AG20443 (cell line): ENCODE measurements around the gene KRTAP10-6.
"Not testable (repeated sequence)": the region's sequence is repeated elsewhere in the genome, so short reads cannot be mapped to it uniquely, and the experiment has no call there.

Experiments
- DNase-seq: peaks from one replicate; pipeline ENCODE4 v3.0.0; 2012; ENCODE audit warnings: low spot score, mixed read lengths

Gene KRTAP10-6

DNA sequence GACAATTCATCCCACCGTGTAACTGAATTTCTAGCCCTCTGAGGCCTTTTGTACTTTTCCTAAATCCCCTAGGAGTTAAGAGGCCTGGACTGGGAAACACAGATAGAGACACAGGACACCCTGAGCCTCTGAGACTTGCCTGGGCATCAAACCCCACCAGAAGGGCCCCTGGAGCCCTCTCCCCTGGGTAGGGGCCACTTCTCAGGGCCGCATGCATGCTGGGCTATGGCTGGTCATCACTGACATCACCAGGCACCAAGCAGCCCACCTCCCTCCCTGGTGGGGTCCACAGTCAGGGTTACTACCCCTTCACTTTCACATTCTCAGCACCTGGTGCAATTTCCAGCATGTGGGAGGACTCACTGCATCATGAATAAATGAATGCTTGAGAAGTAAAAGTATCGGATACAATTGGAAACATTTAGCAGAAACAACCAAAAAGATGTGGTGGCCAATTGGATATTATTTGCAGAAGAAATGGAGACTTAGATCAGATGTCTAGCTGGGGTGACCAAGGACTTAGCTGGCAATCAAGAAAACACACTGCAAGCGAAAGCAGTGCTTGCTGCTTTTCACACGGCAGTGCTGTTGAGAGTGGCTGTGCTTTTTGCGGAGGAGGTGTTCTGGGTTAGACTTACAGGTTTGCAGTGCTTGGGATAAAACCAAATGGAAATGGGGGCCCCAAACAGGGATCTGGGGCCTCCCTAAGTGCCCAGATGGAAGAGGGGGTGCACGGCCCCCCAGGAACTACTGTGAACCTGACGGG is 7.1 kb upstream of the KRTAP10-6 start:
- DNase-seq = no peak

DNA sequence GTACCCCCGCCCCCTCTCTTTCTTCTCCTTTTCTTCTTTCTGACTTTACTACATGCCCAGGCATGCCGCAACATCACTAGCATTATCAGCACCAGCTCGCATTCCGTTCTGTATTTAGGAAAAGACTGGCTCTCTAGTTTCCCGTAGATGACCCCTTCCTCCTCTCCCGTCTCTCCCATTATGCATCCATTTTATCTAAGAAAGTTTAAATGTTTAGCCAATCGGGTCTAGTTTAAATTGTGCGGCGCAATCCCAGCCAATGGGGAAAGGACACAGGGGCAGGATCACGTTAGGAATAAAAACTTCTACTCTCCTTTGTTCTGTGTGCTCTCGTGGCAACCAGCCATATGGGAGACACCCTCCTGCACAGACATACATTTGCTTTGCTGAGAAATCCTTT is 5.8 kb upstream of the KRTAP10-6 start:
- no peak for DNase-seq

DNA sequence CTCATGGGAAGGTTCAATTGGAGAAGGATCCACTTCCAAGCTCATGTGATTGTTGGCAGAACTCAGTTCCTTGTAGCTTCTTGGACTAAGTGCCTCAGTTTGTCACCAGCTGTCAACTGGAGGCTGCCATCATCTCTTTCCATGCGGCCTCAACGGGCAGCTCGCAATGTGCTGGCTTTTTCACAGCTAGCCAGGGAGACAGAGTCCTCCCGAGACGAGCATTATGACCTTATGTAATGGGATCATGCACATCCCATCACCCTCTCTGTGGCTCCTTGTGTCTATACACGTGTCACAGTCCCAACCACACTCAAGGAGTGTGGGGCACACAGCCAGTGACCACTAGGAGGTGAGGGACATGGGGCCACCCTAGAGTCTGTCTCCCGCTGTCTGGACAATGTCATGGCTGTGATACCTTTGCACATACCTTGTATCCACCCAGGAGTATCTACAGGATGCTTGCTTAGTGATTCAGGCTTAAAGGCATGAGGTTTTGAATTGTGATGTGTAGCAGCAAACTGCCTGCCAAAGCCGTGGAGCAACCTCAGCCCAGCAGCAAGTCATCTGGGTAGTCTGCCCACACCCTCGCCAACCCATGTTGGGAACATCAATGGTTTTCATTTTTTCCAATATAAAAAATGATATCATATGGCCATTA is 3.9 kb upstream of the KRTAP10-6 start:
- DNase-seq = no peak

DNA sequence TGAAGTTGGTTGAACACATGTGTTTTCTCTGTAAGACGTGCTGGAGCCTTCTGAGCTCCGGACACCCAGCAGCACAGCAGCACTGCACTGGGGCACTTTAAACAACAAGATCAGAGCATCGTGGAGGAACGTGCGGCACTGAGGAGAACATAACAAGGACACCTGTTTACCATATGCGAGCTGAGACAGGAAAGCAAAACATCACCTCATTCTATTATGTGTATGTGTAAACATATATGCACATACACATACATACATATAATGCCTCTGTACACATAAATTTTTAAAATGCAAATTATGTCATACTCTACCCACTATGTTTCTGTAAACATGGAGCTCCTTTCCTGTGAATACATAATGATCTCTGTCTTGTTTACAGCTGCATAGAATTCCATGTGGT is 3.2 kb upstream of the KRTAP10-6 start:
- DNase-seq = no peak

DNA sequence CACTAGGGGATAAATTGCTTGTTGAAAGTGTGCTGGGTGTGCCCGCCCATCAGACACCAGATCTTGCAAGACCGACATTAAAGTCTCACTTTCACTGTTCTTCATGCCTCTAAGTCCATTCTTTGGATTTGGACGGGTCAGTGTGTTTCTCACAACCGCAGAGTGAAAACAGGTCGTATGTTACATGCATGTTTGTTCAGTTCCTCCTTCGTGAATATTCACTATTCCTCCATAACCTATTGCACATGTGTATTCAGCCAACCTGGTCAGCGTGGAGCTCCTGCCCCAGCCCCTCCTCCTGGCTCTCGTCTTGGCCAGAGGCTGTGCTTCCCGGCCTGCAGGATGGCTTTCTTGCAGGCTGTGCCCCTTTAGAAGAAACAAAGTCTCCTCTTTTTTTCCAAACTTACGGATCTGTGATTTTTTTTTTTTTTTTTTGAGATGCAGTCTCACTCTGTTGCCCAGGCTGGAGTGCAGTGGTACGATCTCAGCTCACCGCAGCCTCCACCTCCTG is 2.2 kb upstream of the KRTAP10-6 start:
- no peak for DNase-seq

DNA sequence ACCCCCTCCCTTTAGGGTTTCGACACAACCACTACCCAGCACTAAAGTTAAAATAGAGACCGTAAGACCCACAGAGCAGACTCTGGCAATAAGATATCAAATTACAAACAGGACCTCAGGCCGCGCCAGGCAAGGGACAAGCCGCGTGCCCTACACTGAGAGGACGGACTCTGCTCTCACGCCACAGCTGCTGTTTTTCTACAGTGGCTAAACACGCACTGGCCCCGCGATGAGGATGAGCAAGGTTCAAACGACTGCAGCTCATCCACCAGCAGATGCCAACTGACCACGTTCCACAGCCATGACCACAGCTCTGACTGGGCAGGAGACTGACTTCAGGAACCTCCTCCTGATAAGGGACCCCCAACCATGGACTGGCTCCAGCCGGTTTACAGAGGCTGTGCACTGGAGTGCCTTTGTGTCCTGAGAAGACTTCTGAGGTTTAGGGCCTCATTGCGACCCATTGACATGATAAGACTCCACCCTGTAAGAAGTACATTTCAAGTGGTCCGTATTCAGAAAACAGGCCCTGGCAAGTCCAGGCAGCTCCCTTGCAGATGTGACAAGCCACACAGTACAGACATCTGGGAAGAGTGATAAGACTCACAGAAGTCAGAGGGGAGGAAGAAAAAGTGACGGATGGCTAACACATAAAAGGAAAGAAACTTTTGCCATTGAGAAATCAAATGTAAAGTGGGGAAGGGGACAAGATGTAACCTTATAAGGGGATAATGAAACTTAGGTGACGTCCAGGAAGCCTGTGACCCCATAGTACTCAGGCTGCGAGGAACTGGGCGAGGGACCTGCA is 1.5 kb upstream of the KRTAP10-6 start:
- no peak for DNase-seq

DNA sequence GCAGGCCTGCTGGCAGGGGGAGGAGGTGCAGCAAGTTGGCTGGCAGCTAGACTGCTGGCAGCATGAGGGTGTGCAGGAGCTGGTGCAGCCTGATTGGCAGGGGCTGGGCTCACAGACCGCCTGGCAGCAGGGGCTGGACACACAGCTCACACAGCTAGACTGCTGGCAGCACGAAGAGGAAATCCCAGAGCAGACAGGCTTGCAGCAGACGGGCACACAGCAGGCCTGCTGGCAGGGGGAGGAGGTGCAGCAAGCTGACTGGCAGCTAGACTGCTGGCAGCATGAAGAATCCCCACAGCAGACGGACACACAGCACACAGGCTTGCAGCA is 539 bp downstream of the KRTAP10-6 start:
- not testable (repeated sequence) for DNase-seq

DNA sequence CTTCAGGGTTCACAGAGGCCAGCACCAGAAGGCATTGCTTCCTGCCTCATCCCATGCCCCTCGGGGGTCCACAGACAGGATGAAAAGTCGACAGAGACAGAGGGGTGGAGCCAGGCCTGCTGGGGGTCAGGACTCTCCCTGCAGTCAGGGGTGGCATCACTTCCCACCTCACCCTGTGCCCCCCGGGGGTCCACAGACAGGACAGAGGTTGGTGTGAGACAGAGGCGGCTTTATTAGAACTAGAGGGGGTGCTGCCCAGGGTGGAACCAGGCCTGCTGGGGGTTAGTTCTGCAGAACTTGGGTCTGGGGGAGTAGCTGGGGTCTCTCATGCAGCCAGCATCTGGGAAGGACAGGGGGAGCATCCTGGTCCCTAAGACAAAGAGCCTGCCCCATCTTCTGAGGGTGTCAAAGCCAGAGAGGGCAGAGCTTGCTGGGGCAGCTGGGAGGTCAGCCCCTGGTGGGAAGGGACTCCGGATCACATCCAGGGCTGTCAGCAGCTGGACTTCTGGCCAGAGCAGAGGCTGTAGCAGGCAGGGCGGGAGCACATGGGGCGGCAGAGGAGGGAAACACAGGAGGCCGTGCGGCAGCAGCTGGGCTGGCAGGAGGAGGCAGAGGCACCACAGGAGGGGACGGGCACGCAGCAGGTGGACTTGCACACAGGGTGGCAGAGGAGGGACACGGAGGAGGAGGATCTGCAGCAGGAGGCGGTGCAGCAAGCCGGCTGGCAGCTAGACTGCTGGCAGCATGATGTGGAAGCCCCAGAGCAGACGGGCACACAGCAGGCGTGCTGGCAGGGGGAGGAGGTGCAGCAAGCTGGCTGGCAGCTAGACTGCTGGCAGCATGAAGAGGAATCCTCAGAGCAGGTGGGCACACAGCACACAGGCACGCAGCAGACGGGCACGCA is 1.2 kb downstream of the KRTAP10-6 start:
- DNase-seq = not testable (repeated sequence)

DNA sequence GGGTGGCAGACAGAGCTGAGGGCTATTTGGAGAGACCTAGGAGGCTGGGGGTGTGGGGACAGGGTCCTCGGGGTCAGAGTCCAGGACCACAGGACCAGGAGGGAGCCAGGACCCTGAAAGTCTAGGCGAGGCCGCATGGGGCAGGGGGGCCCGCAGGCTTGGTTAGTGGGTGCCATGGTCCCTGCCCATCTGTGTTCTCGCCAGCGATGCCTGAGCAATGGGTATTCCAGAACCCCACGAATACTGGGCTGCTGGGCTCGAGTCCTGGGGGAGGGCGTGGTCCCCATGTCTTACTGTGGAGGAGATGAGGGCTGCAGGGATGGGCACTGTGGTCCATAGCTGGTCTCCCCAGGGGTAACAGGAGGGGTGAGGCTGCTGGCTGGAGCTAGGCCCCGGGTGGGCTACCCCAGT is 2.0 kb downstream of the KRTAP10-6 start:
- DNase-seq = no peak

DNA sequence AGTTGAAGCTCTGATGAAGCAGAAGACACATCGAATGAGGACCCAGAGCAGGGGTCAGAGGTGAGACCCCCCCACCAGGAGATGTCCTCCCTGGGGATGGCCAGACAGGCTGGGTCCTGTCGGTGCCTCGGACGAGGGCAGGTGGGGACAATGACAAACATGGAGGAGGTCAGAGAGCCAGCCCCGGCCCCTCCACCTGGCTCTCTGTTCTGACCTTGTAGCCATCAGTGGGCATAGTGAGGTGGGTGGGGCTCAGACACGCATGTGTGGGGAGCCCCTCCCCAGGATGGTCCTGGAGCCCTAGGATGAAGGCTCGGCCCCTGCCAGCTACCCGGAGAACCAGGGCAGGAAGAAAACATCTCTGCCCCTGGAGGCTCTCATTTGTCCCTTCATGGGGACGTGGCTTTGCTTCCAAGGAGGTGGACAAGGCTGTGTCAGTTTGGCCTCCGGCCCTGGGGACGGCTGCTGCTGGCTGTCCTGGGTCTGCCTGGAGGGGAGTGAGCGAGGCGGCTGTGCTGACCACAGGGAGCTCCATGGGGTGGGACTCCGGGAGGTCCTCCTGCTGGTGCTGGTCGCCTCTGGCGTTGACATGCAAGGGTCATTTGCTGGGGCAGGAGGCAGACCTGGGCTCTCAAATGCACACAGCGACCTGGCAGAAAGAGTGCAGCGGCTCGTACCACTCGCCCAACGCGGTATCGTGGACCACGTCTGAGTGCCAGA is 2.6 kb downstream of the KRTAP10-6 start:
- DNase-seq = no peak

DNA sequence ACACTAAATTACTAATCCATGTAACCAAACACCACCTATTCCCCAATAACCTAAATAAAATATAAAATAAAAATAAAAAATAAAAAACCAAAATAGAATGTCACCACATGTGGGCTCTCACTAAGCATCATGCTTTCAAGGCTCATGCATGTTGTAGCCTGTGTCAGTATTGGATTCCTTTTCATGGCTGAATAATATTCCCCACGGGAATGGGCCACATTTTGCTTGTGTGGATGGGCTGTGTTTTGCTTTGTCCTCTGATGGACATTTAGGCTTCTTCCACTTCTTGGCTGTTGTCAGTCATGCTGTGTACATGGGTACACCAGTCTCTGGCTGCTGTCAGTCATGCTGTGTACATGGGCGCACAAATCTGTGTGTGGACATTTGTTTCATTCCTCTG is 3.2 kb downstream of the KRTAP10-6 start:
- no peak for DNase-seq

DNA sequence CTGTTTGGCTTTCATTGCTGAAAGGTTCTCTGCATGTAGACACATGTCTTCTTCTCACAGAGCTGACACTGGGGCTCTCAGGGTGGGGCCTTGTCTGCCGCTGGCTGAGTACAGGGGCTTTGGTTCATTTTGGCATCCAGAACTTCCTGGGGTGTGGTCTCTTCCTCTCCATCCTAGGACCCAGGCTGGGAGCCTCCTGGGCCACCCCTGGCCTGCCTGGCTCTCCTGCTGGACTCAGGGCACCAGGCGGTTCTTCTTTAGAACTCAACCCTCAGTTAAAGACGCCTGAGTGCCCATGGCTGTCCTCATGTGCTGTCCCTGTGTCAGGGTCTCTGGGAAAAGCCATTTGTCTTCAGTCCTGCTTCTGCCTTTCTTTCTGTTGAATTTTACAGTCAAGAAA is 6.4 kb downstream of the KRTAP10-6 start:
- DNase-seq = no peak

DNA sequence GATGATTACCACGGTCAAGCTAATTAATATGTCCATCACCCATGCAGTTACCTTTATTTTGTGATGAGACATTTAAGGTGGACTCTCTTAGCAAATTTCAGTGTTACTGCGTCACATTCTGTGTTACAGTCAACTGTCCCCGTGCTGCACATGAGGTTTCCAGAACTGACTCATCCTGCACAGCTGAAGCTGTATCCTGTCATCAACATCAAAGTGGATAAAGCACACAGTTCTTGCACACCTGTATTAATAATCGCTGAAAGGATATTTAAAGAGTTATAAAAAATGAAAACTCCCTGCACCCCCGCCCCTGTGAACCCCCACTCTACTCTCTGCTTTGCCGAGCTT is 8.5 kb downstream of the KRTAP10-6 start:
- DNase-seq = no peak

DNA sequence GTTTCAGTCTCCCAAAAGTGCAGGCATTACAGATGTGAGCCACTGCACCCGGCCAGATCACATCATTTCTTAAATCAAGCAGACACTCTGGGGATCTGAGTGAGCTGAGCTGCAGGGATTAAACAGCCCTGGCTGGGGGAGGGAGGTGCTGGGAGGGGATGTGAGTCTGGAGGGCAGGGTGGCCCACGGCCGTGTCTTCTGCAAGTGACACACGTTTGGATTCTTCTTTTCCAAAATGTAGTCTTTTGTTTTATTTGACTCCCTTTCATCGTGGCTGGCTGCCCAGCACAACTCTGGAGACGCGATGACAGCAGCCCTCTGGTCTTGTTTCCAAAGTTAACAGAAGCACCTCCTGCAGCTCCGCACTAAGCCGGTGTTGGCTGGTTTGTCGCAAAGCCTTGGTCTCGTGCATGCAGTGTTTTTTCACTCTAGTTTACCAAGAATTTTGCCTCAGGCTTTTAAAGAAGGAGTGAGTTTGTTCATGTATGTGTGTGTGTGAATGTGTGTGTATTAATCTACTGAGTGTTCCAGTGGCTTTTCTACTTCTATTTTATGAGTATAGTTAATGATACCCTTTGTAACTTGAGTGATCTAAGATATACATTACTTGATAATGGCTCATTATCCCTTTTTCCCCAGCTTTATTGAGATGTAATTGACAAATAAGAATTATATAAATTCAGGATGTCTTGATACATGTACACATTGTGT is 9.1 kb downstream of the KRTAP10-6 start:
- no peak for DNase-seq

DNA sequence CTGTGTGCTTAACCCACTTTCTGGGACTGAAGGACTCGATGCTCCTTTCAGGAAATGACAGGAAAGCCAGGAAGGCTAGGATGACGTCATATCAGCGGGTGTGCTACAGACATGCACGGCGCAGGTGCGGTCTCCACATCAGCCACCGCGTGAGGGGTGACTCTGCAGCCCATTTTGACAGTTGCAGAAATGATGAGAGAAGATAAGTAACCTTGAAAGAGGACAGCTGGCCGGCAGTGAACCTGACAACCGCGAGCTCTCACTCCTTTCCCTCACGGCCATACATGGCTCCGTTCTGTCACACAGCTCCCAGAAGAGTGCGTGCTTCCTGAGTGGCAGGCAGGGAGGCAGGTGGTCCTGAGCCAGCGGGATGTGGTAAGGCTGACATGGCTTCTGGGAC is 10.2 kb downstream of the KRTAP10-6 start:
- no peak for DNase-seq

DNA sequence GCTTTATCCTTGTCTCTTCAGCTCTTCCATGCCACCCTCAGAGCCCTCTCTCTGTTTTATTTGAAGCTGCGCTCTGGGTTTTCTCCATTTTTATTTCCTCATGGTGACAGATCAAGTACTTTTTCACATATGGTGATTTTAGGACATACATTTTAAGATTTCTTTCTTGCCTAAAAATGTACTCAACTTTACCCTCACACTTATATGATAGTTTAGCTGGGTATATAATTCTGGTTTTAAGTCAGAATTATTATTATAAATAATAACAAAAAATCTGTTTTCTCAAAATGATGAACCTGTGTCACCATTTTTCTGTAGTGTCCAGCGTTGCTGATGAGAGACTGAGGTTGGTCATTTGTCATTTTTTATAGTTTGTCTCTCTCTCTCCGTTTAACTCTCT is 11.1 kb downstream of the KRTAP10-6 start:
- no peak for DNase-seq

DNA sequence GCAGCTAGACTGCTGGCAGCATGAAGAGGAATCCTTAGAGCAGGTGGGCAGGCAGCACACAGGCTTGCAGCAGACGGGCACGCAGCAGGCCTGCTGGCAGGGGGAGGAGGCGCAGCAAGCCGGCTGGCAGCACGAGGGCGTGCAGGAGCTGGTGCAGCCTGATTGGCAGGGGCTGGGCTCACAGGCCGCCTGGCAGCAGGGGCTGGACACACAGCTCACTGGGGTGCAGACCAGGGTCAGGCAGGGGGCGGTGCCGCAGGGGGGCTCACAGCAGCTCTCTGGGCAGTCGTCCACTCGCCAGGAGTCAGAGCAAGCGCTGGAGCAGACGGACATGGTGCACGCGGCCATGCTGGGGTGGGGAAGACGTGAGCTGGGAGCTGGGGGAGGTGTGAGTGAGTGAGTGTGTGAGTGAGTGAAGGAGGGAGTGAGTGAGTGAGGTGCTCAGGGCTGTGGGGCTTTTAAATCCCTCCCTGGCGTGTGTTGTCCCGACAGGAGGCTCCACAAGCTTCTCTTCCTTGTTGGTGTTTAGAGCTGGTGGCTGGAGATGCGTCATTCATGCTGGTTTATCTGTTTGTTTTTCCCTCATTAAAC is 12.0 kb downstream of the KRTAP10-6 start, which contains the start of gene KRTAP10-5:
Gene KRTAP10-5, minus strand, starts transcription at position 374 of the 591 bp plus-strand sequence. Its CDS starts 26 bp downstream, at position 348.
- not testable (repeated sequence) for DNase-seq

DNA sequence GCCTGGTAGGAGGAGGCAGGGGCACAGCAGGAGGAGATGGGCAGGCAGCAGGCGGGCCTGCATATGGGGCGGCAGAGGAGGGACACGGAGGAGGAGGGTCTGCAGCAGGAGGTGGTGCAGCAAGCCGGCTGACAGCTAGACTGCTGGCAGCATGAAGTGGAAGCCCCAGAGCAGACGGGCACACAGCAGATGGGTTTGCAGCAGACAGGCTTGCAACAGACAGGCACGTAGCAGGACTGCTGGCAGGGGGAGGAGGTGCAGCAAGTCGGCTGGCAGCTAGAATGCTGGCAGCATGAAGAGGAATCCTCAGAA is 12.5 kb downstream of the KRTAP10-6 start:
- DNase-seq = no peak

DNA sequence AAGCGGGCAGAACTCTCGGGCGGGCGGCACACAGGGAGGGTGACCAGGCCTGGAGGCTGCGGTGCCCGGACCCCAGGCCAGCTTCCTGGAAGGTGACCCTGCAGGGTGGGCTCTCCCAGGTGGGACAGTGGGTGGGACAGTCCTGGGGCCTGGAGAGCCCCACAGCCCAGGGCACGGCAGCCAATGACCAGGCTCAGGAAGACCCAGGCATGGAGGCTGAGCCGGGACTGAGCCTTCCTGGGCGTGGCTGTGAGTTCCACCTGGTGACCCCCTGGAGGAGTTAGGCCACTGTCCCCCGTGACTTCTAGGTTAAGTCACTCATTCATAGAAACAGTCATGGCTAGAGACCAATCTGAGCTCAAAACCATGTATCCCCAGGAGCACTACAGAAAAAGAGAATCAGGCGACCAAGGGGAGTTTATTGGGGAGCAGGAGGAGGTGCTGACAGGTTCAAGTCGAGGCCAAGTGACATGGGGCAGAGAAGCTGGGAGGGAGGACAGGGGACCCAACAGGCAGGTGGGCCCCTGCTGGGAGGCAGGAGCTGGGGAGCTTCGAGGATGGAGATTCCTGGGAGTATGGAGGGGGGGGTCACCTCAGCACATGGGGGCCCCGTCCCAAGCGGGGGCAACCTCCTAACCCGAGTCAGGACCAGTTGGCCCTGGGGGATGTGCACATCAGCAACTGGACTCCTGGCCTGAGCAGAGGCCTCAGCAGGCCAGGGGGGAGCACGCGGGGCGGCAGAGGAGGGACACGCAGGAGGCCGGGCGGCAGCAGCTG is 13.1 kb downstream of the KRTAP10-6 start:
- DNase-seq = no peak
